ENCODE measurements around the gene ST3GAL3. TPM values are rescaled to one million over a fixed set of nuclear protein-coding genes. Genes with fewer than 3 reads are reported as not detected.

ST3GAL3 gene
- total and polyA plus RNA-seq, 2 experiments from 2014 or later: 4.5 to 7.0 TPM

DNA sequence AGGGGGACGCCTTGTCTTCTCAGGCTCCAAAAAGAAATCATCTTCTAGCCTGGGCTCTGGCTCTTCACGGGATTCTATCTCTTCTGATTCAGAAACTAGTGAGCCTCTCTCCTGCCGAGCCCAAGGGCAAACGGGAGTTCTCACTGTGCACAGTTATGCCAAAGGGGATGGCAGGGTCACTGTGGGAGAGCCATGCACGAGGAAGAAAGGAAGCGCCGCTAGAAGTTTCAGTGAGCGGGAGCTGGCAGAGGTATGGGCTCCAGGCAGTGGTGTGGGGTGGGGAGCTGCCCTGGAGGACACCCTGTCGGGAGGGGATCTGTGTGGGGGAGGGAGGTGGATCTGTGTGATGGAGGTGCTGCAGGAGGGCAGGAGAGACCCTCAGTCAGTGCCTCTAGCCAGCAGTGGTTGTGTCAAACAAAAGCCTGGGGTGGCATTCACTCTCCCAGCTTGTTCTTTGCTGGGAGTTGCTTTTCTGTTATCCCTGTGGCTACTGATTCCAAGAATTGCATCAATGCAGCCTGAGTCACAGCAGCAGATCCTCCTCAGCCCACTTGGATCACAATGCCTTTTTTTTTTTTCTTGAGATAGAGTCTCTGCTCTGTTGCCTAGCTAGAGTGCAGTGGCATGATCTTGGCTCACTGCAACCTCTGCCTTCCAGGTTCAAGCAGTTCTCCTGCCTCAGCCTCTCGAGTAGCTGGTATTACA lies 35.6 kb upstream of the ST3GAL3 start:
- ATAC-seq: no peak
- H3K27me3 ChIP-seq (ENCODE audit: insufficient read depth): no peaks in the 10 kb centered on the region
- no peak overlapping the region for H3K4me3 ChIP-seq
- H3K9me2 ChIP-seq (ENCODE audit: insufficient read depth): no peaks in the 10 kb centered on the region
- Mint-ChIP-seq H3K27ac (peak overlapping the region; percentile 29; the same call in 1 of the 2 replicates), H3K36me3 (ENCODE audit: low read depth) (peaks cover 91% of the 10 kb centered on the region), H3K4me3 (no peak overlapping the region), H3K9me3 (no peaks in the 10 kb centered on the region), H3K4me1 (no peaks in the 10 kb centered on the region), H3K27me3 (ENCODE audit: insufficient read depth, low read depth, poor library complexity) (peaks cover 7% of the 10 kb centered on the region)
- H2AFZ ChIP-seq: no peak overlapping the region
- no peak overlapping the region for H3K4me2 ChIP-seq
- H3F3A ChIP-seq (replicated peaks; ENCODE audit: low read depth): peaks cover 23% of the 10 kb centered on the region; the same call in 1 of the 2 replicates
- H4K20me1 ChIP-seq (replicated peaks; ENCODE audit: insufficient read depth): peaks cover 57% of the 10 kb centered on the region
- TF ChIP-seq EZH2 (IDR thresholded peaks at IDR 0.05; ENCODE audit: low read depth, unreplicated experiment) (no peak), EZH2phosphoT487 (IDR thresholded peaks at IDR 0.05; ENCODE audit: unreplicated experiment) (no peak)
- TF ChIP-seq, protein P1, sequence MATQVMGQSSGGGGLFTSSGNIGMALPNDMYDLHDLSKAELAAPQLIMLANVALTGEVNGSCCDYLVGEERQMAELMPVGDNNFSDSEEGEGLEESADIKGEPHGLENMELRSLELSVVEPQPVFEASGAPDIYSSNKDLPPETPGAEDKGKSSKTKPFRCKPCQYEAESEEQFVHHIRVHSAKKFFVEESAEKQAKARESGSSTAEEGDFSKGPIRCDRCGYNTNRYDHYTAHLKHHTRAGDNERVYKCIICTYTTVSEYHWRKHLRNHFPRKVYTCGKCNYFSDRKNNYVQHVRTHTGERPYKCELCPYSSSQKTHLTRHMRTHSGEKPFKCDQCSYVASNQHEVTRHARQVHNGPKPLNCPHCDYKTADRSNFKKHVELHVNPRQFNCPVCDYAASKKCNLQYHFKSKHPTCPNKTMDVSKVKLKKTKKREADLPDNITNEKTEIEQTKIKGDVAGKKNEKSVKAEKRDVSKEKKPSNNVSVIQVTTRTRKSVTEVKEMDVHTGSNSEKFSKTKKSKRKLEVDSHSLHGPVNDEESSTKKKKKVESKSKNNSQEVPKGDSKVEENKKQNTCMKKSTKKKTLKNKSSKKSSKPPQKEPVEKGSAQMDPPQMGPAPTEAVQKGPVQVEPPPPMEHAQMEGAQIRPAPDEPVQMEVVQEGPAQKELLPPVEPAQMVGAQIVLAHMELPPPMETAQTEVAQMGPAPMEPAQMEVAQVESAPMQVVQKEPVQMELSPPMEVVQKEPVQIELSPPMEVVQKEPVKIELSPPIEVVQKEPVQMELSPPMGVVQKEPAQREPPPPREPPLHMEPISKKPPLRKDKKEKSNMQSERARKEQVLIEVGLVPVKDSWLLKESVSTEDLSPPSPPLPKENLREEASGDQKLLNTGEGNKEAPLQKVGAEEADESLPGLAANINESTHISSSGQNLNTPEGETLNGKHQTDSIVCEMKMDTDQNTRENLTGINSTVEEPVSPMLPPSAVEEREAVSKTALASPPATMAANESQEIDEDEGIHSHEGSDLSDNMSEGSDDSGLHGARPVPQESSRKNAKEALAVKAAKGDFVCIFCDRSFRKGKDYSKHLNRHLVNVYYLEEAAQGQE (IDR thresholded peaks at IDR 0.05; ENCODE audit: unreplicated experiment): no peak
- TF ChIP-seq, protein P2, sequence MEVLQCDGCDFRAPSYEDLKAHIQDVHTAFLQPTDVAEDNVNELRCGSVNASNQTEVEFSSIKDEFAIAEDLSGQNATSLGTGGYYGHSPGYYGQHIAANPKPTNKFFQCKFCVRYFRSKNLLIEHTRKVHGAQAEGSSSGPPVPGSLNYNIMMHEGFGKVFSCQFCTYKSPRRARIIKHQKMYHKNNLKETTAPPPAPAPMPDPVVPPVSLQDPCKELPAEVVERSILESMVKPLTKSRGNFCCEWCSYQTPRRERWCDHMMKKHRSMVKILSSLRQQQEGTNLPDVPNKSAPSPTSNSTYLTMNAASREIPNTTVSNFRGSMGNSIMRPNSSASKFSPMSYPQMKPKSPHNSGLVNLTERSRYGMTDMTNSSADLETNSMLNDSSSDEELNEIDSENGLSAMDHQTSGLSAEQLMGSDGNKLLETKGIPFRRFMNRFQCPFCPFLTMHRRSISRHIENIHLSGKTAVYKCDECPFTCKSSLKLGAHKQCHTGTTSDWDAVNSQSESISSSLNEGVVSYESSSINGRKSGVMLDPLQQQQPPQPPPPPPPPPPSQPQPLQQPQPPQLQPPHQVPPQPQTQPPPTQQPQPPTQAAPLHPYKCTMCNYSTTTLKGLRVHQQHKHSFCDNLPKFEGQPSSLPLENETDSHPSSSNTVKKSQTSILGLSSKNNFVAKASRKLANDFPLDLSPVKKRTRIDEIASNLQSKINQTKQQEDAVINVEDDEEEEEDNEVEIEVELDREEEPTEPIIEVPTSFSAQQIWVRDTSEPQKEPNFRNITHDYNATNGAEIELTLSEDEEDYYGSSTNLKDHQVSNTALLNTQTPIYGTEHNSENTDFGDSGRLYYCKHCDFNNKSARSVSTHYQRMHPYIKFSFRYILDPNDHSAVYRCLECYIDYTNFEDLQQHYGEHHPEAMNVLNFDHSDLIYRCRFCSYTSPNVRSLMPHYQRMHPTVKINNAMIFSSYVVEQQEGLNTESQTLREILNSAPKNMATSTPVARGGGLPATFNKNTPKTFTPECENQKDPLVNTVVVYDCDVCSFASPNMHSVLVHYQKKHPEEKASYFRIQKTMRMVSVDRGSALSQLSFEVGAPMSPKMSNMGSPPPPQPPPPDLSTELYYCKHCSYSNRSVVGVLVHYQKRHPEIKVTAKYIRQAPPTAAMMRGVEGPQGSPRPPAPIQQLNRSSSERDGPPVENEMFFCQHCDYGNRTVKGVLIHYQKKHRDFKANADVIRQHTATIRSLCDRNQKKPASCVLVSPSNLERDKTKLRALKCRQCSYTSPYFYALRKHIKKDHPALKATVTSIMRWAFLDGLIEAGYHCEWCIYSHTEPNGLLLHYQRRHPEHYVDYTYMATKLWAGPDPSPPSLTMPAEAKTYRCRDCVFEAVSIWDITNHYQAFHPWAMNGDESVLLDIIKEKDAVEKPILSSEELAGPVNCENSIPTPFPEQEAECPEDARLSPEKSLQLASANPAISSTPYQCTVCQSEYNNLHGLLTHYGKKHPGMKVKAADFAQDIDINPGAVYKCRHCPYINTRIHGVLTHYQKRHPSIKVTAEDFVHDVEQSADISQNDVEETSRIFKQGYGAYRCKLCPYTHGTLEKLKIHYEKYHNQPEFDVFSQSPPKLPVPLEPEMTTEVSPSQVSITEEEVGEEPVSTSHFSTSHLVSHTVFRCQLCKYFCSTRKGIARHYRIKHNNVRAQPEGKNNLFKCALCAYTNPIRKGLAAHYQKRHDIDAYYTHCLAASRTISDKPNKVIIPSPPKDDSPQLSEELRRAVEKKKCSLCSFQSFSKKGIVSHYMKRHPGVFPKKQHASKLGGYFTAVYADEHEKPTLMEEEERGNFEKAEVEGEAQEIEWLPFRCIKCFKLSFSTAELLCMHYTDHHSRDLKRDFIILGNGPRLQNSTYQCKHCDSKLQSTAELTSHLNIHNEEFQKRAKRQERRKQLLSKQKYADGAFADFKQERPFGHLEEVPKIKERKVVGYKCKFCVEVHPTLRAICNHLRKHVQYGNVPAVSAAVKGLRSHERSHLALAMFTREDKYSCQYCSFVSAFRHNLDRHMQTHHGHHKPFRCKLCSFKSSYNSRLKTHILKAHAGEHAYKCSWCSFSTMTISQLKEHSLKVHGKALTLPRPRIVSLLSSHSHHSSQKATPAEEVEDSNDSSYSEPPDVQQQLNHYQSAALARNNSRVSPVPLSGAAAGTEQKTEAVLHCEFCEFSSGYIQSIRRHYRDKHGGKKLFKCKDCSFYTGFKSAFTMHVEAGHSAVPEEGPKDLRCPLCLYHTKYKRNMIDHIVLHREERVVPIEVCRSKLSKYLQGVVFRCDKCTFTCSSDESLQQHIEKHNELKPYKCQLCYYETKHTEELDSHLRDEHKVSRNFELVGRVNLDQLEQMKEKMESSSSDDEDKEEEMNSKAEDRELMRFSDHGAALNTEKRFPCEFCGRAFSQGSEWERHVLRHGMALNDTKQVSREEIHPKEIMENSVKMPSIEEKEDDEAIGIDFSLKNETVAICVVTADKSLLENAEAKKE (CRISPR knock-in tag; IDR thresholded peaks at IDR 0.05): no peak
- peaks cover 66% of the 10 kb centered on the region for H3K79me2 ChIP-seq (replicated peaks; ENCODE audit: insufficient read depth)
- H3K36me3 ChIP-seq (ENCODE audit: insufficient read depth): peaks cover 85% of the 10 kb centered on the region
- no peak overlapping the region for H3K27ac ChIP-seq (ENCODE audit: low read depth)
- DNase-seq (ENCODE audit: low spot score): no peak
- H3K4me1 ChIP-seq (ENCODE audit: insufficient read depth): no peaks in the 10 kb centered on the region

All from GM23338 (cell line).